Measurements from ENCODE around the gene DHRS9. TPM values are rescaled to one million over a fixed set of nuclear protein-coding genes. Genes with fewer than 3 reads are reported as not detected.

Gene DHRS9
- total RNA-seq (2021; ENCODE audit: unreplicated experiment) (0.21 TPM), Bru-seq, nascent RNA (percentile 15 among the genes with signal in this experiment), BruChase-seq, experiment 1, labeled RNA remaining after a 2-hour chase (percentile 19 among the genes with signal in this experiment), BruChase-seq, experiment 2, labeled RNA remaining after a 6-hour chase (percentile 16 among the genes with signal in this experiment)
- 0.15 TPM for polyA plus RNA-seq (2012; ENCODE audit: insufficient read length)
- long read RNA-seq, result 0 reads

DNA sequence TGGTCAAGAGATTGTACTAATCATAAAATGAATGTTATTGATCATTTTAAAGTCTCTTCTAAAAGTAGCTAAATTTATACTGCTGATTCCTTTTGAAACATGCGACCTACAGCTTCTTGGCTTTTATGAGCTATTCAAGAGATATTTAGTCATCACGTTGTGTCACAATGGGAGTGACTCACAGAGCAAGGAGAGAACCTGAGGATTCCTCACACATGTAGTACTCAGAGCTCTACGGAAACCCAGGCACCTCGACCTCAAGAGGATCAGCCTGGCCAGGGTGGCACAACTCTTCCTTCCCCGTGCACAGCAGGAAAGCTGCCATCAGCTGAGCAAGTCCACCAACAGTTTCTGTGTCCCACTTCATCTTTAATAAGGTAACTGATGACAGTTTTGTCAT, at the start of gene DHRS9:
Gene DHRS9, plus strand, starts transcription at position 223 of the 400 bp plus-strand sequence. CDS start 12,019 bp downstream, outside the sequence.
- ATAC-seq, result peak; percentile 66; the same call in 1 of the 2 replicates
- Histone ChIP-seq H3K4me3 (ENCODE audit: low read depth in 2 of 2, low read length in 2 of 2) (peak within 1 kb of the TSS in 1 of 2 experiments; percentile 17; a peak in 1 of 4 replicates), H3K36me3 (ENCODE audit: control insufficient read depth, insufficient read depth, low read length) (no peaks in the 10 kb centered on the region), H3K27ac (ENCODE audit: low read length) (no peak within 1 kb of the TSS), H3K4me1 (ENCODE audit: control insufficient read depth, insufficient read depth, low read length) (no peaks in the 10 kb centered on the region), H3K9me3 (ENCODE audit: control insufficient read depth, insufficient read depth, low read depth, low read length) (no peaks in the 10 kb centered on the region), H3K27me3 (ENCODE audit: control insufficient read depth, insufficient read depth, low read length) (no peaks in the 10 kb centered on the region)
- in situ Hi-C loops (cut with HindIII; ENCODE audit: low pct_unique_long_range_greater_than_20kb, low sequenced_read_pairs) (no loop called here), intact Hi-C loops (cut with micrococcal nuclease; ENCODE audit: unreplicated experiment) (no loop called here)
- CTCF ChIA-PET, result no interaction called here
- POLR2A ChIA-PET, result no interaction called here
- no TSS peak for BruUV-seq (replicated peaks)
- TF ChIP-seq, protein P1, sequence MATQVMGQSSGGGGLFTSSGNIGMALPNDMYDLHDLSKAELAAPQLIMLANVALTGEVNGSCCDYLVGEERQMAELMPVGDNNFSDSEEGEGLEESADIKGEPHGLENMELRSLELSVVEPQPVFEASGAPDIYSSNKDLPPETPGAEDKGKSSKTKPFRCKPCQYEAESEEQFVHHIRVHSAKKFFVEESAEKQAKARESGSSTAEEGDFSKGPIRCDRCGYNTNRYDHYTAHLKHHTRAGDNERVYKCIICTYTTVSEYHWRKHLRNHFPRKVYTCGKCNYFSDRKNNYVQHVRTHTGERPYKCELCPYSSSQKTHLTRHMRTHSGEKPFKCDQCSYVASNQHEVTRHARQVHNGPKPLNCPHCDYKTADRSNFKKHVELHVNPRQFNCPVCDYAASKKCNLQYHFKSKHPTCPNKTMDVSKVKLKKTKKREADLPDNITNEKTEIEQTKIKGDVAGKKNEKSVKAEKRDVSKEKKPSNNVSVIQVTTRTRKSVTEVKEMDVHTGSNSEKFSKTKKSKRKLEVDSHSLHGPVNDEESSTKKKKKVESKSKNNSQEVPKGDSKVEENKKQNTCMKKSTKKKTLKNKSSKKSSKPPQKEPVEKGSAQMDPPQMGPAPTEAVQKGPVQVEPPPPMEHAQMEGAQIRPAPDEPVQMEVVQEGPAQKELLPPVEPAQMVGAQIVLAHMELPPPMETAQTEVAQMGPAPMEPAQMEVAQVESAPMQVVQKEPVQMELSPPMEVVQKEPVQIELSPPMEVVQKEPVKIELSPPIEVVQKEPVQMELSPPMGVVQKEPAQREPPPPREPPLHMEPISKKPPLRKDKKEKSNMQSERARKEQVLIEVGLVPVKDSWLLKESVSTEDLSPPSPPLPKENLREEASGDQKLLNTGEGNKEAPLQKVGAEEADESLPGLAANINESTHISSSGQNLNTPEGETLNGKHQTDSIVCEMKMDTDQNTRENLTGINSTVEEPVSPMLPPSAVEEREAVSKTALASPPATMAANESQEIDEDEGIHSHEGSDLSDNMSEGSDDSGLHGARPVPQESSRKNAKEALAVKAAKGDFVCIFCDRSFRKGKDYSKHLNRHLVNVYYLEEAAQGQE (IDR thresholded peaks at IDR 0.05; ENCODE audit: insufficient read depth in 1 of 2, low read depth in 2 of 2, low read length in 1 of 2), result no peak
- TF ChIP-seq POLR2AphosphoS5 (IDR thresholded peaks at IDR 0.05; ENCODE audit: low read depth, low read length) (no peak), TCF7L2 (IDR thresholded peaks at IDR 0.05; ENCODE audit: low read depth, low read length) (no peak), SIN3A (IDR thresholded peaks at IDR 0.05; ENCODE audit: borderline replicate concordance, insufficient read depth, low read depth, low read length) (no peak)
- TF ChIP-seq, protein P2, sequence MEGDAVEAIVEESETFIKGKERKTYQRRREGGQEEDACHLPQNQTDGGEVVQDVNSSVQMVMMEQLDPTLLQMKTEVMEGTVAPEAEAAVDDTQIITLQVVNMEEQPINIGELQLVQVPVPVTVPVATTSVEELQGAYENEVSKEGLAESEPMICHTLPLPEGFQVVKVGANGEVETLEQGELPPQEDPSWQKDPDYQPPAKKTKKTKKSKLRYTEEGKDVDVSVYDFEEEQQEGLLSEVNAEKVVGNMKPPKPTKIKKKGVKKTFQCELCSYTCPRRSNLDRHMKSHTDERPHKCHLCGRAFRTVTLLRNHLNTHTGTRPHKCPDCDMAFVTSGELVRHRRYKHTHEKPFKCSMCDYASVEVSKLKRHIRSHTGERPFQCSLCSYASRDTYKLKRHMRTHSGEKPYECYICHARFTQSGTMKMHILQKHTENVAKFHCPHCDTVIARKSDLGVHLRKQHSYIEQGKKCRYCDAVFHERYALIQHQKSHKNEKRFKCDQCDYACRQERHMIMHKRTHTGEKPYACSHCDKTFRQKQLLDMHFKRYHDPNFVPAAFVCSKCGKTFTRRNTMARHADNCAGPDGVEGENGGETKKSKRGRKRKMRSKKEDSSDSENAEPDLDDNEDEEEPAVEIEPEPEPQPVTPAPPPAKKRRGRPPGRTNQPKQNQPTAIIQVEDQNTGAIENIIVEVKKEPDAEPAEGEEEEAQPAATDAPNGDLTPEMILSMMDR (IDR thresholded peaks at IDR 0.05), result no peak
- peak; percentile 79 for DNase-seq (ENCODE audit: low read depth, low spot score)

DNA sequence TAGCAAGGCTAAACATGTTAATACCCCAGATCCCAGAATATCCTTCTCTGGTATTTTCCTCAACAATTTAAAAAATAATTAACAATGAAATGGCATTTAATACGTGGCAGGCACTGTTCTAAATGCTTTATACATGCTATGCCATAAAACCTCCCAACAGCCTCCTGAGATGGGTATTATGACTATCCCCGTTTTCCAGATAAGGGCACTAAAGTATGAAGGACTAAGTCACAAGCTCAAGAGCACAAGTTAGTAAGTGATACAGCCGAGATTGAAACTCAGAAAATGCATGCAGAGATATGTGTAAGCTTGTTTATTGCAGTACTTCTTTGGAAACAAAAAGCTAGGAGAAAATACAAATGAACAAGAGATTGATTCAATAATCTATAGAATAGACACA, 46.2 kb upstream of the DHRS9 start:
- BruUV-seq (replicated peaks), result no TSS peak

More for the DNA sequence above, 46.2 kb upstream of the DHRS9 start:
- no peaks in the 10 kb centered on the region; the same call in 1 of the 2 replicates for H3K36me3 ChIP-seq (ENCODE audit: control insufficient read depth, insufficient read depth, low read length)
- ChIA-PET CTCF (no interaction called here), POLR2A (no interaction called here)
- no peaks in the 10 kb centered on the region; the same call in 1 of the 2 replicates for H3K4me1 ChIP-seq (ENCODE audit: control insufficient read depth, insufficient read depth, low read length)
- TF ChIP-seq, protein P1 (IDR thresholded peaks at IDR 0.05; ENCODE audit: insufficient read depth in 1 of 2, low read depth in 2 of 2, low read length in 1 of 2), result no peak
- TF ChIP-seq TCF7L2 (IDR thresholded peaks at IDR 0.05; ENCODE audit: low read depth, low read length) (no peak), POLR2AphosphoS5 (IDR thresholded peaks at IDR 0.05; ENCODE audit: low read depth, low read length) (no peak), SIN3A (IDR thresholded peaks at IDR 0.05; ENCODE audit: borderline replicate concordance, insufficient read depth, low read depth, low read length) (no peak)
- TF ChIP-seq, protein P2 (IDR thresholded peaks at IDR 0.05), result no peak
- ATAC-seq (no peak), DNase-seq (ENCODE audit: low read depth, low spot score) (no peak)
- intact Hi-C loops (cut with micrococcal nuclease; ENCODE audit: unreplicated experiment), result no loop called here
- no peak overlapping the region for H3K27ac ChIP-seq (ENCODE audit: low read length)
- in situ Hi-C loops (cut with HindIII; ENCODE audit: low pct_unique_long_range_greater_than_20kb, low sequenced_read_pairs), result no loop called here
- no peak overlapping the region for H3K4me3 ChIP-seq (ENCODE audit: low read depth in 2 of 2, low read length in 2 of 2)
- H3K9me3 ChIP-seq (ENCODE audit: control insufficient read depth, insufficient read depth, low read depth, low read length), result no peaks in the 10 kb centered on the region
- H3K27me3 ChIP-seq (ENCODE audit: control insufficient read depth, insufficient read depth, low read length), result no peaks in the 10 kb centered on the region
